HL-60/S4 treated with phorbol 12-myristate 13-acetate at 8.2 ng/mL for 4 days and 3 days (cell line): ENCODE measurements around the gene ABCC4.
"Not testable (repeated sequence)": the region's sequence is repeated elsewhere in the genome, so short reads cannot be mapped to it uniquely, and the experiment has no call there.

Experiments
- in situ Hi-C: fragments of 300-500 bp; cut with MboI; formaldehyde crosslinking; loops from 2 replicates; pipeline ENCODE4 v1.15.0; 2022; ENCODE audit warnings: low sequenced_read_pairs

Gene ABCC4

DNA sequence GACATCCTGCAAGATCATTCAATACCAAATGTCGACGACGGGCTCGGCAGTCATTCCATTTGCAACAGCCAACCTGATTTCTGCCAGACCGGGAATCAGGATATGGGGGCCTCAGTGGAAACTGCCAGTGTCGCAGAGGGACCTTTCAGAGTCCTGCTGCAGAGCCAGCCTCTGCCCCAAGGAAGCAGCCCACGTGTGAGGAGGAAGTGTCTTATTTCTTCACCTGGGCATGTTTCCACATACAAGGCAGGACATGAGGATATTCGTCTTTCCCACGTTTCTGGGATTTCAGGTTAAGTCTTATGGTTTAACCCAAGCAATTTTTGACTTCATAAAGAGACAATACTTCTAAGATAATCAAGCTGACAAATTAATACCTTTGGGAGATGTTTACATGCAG lies 69.9 kb downstream of the ABCC4 start:
- in situ Hi-C loops, result no loop called here

DNA sequence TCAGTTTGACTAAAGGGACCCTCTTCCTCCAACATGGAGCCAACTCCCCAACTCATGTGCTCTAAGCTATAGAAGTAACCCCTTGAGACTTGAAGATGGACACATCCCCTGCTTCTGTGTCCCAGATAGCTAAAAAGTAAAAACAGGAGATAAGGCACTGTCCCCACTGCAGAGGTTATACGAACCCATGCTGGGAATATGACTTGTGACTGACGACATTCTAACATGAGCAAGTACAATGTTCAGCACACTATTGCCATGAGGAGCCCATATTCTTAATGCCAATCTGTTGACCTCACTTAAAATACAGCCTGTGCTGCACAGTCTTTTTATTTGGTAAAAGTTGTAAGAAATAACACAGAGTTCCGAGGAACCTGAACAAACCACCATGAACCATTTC lies 71.4 kb downstream of the ABCC4 start:
- in situ Hi-C loops, result no loop called here

DNA sequence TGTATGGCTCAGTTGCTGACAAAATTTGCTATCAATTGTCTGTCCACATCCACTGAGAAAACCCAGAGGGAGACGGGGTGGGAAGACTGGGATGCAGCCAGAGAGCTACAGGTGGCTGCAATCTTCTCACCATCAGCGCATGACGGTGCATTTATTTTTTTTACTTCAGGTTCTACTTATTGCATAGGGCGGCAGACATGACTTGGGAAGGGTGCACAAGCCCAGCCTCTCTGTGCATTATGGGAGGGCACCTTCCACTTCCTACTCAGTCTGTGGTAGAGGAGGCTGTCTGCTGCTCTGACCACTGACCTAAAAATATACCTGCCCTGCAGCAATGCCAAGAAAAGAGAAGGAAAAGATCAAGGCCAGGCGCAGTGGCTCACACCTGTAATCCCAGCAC lies 73.1 kb downstream of the ABCC4 start:
- in situ Hi-C loops, result no loop called here

DNA sequence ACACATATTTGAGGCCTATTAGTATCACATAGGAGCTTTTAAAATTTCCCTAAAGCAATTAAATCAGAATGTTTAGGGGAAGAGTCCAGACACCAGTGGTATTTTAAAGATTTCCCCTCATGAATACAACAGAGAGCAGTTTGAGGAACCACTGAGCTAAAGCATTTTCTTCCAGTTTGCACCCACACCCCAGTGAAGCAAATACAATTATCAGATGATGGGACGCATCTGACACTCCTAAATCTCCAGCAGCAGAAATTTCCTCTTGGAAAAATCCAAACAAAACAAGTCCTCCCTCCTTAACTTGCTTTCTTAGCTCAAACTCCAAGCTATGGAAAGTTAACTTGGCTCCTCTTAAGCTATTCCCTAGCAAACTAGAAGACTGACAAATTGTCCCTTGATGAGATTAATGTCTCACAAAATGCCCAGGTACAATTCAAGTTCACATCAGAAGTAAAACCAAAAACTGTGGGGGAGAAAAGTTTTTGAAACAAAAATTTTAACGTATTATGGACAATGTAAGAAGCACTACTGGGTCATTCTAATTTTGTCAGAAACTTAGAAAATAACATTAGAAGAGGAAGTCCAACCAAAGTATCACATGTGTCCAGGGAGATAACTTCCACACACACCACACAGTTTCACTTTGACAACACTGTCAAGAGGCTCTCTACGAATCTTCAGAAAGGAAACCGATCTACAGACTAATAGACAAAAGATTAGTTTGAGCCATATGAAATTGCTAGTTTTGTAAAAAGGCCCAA lies 74.1 kb downstream of the ABCC4 start:
- in situ Hi-C loops, result no loop called here

DNA sequence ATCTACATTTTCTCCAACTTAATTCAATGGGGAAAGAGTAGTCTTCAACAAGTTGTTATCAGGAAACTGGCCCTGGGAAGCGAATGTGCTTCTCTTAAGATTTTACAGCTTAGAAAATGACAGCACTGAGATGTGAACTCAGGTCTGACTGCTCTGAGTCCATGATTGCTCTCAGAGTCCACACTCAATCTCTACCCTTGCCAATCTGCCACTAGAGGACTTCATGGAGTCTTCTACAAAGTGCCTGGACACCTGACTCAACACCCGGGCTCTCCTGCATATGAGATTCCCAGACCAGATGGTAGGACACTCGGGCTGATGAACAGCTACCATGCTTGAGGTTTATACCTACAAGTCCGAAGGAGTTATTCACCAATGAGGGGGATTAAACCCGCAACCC lies 74.8 kb downstream of the ABCC4 start:
- in situ Hi-C loops, result no loop called here

DNA sequence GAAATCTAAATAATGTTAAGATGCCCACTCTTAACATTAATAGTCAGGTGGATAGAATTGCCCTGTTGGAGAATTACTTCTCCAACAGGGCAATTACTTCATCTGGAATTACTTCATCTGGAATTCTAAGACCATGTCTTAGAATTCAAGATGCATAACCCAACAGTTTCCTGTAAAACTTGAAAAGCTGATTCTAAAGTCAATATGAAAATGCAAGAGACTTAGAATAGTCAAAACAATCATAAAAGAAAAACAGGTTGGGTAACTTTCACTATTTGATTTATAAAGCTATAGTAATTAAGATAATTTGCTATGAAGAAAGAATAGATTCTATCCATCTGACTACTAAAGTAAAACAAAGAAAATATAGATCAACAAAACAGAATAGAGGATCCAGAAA lies 75.2 kb downstream of the ABCC4 start:
- in situ Hi-C loops, result no loop called here

DNA sequence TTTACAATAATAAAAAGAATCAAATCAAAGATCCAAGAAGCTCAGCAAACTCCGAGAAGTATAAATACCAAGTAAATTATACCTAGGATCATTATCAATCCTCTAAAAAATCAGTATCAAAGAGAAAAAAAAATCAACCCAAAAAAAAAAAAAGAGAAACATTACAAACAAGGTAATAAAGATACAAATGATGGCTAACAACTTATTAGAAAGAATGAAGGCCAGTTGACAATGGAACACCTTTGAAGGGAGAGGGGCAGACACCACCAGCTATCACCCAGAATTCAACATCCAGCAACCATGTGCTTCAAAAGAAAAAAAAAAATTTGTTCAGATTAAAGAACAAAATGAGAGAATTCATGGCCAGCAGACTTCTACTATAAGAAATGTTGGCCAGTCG lies 77.2 kb downstream of the ABCC4 start:
- in situ Hi-C loops, result no loop called here

DNA sequence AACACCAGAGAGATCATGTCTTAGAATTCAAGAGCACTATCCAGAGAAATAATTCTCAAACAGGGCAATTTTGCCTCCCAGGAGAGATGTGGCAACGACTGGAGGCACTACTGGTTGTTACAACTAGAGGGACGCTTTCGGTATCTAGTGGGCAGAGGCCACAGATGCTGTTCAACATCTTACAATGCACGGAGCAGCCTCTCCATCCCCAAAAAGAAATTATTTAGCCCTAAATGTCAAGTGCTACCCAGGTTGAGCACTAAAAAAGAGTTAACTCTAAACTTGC lies 78.6 kb downstream of the ABCC4 start:
- in situ Hi-C loops, result no loop called here

DNA sequence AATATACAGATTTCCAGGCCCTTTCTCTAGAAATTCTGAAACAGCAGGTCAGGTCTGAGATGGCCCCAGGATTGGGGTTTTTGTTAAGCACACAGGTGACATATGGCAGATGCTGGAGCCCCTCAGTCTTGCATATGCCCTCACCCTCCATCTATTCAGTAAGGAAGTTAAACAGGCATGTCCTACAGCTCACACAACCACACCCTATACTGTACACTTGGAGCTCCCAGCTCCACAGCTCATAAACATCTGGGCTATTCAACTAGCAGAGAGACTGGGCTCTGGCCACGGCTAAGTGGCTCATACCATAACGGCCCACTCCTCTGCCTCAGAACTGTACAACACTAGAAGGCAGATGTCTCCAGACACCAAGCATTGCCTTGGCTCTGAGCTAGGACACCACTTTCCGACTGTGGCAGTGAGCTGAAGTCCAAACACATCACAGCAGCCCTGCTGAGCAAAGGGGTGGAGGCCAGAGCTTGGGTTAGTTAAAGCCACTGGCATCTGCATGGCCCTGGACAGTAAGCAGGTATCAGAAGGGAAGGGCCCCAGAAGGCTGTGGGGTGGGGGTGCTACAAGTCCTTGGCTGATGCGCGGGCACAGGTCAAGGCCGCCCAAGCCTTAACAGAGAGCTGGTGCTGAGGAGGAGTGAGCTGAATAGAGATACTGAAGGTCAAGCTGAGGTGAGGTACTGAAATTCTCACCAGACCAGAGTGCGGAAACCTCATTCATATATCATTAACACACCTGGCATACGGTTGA lies 79.1 kb downstream of the ABCC4 start:
- in situ Hi-C loops, result no loop called here

DNA sequence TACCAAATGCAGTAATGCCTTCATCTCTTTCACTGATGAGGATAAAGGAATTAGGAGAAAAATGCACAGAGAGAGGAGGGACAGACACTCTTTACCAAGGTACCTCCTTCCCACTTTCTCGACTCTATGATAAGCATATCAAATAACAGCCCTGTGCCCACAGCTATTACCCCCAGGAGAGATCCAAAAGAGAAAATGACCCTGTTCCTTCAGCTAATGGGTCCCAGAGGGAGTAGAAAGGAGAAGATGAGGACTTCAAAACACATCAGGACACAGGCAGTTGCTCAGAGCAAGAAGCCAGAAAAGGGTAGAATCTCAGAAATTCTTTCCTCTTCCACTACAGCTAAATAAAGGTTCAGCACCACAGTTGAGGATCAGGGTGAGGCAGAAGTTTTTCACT lies 80.6 kb downstream of the ABCC4 start:
- in situ Hi-C loops, result no loop called here

DNA sequence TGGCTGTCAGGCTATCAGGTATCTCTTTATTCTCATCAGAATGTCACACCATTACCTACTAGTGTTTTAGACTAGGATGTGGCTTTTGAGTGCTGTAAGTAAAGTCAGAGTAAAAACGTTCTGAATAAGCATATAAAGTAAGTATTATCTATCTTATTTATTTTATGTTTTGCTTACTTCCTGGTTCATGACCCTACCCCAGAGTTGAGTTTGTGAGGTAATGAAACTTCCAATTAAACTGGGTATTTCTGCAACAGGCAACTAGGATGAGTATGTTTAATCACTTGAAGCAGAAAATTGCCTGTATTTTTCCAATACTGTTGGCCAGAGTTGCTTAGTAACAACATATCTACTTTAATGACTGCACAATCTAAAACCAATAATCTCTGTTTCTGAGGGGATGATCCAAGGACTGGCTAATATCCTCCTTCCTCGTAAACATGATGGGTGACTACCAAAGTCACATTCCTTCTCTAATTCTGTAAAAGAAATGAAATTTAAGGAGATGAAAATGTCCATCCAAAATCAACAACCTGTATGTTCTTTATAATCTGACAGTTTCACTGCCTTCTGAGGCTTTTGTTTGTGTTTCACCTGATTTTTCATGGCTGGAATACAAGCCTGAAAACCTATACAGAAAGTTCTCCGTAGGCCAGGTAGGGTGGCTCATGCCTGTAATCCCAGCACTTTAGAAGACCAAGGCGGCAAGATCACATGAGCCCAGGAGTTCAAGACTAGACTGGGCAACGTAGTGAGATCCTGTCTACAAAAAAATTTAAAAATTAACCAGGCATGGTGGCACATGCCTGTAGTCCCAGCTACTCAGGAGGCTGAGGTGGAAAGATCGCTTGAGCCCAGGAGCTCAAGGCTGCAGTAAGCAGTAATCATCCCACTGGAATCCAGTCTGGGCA lies 83.1 kb downstream of the ABCC4 start:
- in situ Hi-C loops, result no loop called here

DNA sequence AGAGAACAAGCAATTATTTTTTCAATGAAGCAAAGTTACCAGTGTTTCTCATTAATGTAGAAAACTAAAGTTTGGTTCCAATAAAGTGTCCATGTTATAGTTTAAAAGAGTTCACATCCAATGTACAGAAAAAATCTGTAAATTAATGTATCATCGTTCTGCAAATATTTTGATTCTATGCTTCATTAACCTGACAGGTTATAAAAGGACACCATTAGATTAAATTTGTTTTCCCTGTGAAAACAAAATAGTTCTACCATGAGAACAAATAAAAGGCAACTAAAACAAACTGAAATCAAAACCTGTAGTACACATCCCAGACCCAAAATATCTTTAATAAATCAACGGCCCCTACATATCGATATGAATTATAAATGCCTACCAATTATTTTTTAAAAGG lies 85.1 kb downstream of the ABCC4 start:
- in situ Hi-C loops, result no loop called here

DNA sequence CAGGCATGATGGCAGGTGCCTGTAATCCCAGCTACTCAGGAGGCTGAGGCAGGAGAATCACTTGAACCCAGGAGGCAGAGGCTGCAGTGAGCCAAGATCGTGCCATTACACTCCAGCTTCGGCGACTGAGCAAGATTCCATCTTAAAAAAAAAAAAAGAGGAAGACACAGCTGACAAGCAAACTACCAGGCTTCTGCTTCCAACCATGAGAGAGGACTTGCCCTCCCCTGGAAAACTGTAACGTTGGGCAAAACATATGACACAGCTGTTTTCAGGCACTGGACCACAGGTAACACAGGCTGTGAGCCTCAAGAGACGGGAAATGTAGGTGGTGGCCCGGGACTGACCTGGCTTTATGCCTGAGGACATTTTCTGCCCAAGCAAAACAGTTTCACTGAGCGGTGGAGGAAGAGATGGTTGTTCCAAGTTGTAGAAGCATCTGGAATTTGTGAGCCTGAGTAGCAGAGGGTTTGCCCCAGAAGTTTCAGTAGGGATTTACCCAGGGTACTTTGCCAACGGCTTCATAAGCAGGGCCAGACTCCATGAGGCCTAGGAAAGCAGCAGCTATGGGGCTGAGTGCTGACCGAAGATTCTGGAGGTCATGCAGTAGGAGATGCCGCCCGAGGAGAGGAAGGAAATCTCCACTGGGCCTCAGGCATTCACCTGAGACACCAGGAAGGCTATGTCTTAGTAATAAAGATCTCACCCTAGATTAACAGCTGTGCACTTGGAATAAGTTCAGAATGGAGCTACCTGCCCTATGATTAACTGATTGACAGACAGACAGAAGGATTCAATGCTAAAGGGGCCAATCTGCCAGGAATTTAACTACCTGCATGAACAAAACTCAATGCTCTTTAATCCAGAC lies 88.0 kb downstream of the ABCC4 start:
- in situ Hi-C loops, result no loop called here

DNA sequence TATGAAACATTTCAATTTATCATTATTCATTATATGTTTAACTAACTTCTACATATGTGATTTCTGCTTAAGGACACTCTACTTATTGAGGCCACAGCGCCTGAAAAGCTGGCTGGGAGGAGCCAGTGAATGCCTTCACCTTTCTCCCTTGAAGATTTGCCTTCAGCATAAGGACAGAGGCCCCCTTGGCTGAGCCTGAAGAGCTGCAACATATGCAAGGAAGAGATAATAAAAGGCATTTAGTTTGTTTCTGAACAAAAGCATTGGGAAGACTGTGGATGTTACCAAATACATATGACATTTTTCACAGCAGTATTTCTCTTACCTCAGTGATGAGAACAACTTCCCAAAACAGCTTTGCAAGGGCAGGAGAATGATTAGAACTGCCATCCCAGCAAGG lies 92.1 kb downstream of the ABCC4 start:
- in situ Hi-C loops, result no loop called here

DNA sequence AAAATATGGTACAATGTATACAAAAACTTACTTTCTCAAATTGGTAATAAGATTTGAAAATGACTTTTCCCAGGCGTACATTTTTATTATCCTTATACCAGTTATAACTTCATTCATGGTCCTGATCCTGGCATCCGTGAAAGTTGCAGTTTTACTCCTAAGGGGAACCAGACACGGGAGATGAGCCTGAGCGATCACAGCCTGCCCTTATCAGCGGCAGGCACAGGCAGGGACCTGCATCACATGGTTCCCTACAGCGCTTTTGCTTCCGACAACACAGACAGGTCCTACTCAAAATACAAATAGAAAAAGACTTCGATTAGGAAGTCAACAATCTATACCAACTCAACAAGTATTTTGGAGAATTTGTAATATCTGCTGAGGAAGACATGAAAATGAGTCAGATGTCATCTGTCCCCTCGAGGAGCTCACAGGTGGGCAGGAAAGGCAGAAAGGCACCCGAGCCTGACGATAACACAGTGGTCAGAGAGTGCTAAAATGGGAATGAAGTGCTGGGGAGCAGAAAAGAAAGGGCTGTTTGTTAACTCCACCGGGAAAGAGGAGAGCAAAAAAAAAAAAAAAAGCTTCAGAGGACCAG lies 93.4 kb downstream of the ABCC4 start:
- in situ Hi-C loops, result no loop called here

DNA sequence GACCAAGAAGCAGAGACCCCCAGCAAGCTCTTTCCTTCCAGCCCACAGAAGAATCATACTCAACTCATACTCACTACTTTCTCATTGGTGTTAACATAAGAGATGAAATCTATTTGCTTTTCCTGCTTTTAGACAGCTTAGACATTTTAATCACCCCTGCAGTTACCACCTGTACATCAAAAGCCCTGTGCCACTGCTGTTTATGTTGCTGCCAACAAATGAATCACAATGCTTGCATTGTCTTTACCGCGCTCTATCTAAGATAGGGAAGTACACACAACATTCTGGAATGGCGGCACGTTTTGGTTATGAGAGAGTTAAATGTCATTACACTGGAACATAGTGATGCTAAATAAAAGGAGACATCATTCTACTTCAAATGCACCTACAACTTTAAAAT lies 95.1 kb downstream of the ABCC4 start:
- in situ Hi-C loops, result no loop called here

DNA sequence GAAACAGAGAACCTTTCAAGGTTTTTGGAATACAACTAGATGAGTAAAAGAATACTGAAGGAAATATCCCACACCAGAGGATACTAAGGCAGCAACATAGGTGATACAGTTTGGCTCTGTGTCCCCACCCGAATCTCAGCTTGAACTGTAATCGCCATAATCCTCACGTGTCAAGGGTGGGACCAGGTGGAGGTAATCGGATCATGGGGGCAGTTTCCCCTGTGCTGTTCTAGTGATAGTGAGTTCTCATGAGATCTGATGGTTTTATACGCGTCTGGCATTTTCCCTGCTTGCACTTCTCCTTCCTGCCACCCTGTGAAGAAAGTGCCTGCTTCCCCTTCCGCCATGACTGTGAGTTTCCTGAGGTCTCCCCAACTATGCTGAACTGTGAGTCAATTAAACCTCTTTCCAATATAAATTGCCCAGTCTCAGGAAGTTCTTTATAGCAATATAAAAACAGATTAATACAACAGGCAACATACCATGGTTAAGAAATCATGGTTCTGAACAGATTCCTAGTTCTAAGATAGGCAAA lies 97.0 kb downstream of the ABCC4 start:
- in situ Hi-C loops, result no loop called here

DNA sequence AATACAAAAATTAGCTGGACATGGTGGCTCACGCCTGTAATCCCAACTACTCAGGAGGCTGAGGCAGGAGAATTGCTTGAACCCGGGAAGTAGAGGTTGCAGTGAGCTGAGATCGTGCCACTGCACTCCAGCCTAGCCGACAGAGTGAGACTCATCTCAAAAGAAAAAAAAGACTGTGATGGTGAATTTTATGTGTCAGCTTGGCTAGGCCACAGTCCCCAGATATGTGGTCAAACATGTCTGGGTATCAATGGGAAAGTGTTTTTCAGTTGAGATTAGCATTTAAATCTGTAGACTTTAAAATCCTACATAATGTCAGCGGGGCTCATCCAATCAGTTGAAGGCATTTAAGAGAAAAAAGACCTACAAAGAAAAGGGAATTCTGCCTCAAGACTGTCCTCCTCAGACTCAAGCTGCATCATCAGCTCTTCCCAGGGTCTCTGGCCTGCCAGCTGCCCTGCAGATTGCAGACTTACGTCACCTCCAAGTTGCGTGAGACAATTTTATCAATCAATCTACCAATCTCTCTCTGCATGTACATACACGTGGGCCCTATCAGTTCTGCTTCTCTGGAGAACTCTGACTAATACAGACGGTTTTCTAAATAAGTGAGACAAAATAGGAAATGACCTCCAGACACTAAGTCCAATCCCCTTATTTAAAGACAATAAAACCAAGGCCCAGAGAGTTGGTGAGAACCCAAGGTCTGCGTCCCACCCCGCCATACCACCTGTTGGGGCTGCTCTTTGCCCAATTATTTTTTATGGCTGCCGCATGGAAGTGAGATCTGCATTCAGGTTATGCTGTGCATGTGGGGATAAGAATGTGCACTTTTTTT lies 99.2 kb downstream of the ABCC4 start:
- in situ Hi-C loops, result no loop called here

DNA sequence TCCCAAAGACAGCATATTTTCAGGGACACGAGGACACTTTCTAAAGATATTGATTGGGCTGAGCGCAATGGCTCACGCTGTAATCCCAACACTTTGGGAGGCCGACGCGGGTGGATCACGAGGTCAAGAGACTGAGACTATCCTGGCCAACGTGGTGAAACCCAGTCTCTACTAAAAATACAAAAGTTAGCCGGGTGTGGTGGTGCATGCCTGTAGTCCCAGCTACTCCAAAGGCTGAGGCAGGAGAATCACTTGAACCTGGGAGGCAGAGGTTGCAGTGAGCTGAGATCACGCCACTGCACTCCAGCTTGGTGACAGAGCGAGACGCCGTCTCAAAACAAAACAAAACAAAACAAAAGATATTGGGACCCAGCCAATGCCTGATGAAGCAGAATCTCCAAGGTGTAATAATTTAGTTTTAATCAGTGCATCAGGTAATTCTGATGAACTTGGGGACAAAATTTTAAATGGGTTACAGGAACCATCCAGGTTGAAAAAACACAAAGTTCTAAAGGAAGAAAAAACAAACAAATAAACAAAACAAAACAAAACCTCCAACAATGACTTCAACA lies 100.8 kb downstream of the ABCC4 start:
- in situ Hi-C loops, result not testable (repeated sequence)
